ENCODE data around the gene COBL.

The COBL gene

GRCh38 chr7:51180092-51180491 lies 136.5 kb downstream of the COBL start:
- no peak for TF ChIP-seq CTCF (conservative IDR thresholded peaks at IDR 0.05)
- peak overlapping the region; percentile 65 for H3K27ac ChIP-seq

- no peak for TF ChIP-seq CTCF (conservative IDR thresholded peaks at IDR 0.05)
- H3K27ac ChIP-seq: 0 out of 2 replicates have a peak overlapping the region, but pooled peaks have one; percentile 2
These were observed 140.6 kb downstream of the COBL start for GRCh38 chr7:51175992-51176388.

GRCh38 chr7:51175316-51175991 lies 141.2 kb downstream of the COBL start:
- H3K27ac ChIP-seq: 0 out of 2 replicates have a peak overlapping the region, but pooled peaks have one; percentile 2
- TF ChIP-seq CTCF (conservative IDR thresholded peaks at IDR 0.05): no peak

- H3K27ac ChIP-seq: no peak overlapping the region
- TF ChIP-seq CTCF (conservative IDR thresholded peaks at IDR 0.05): no peak
These were observed 151.3 kb downstream of the COBL start for GRCh38 chr7:51165337-51165736.

GRCh38 chr7:51162724-51163329 lies 153.8 kb downstream of the COBL start:
- peak; percentile 92 for TF ChIP-seq CTCF (conservative IDR thresholded peaks at IDR 0.05)

GRCh38 chr7:51161937-51162336 lies 154.7 kb downstream of the COBL start:
- TF ChIP-seq CTCF (conservative IDR thresholded peaks at IDR 0.05): no peak
- H3K27ac ChIP-seq: no peak overlapping the region

More at GRCh38 chr7:51162724-51163329, 153.8 kb downstream of the COBL start:
- peak overlapping the region; percentile 45 for H3K27ac ChIP-seq

GRCh38 chr7:51160990-51161615 lies 155.5 kb downstream of the COBL start:
- H3K27ac ChIP-seq: 0 out of 2 replicates have a peak overlapping the region, but pooled peaks have one; percentile 8
- TF ChIP-seq CTCF (conservative IDR thresholded peaks at IDR 0.05): peak; percentile 99

Data from VCaP (cell line).